ENCODE data around the gene FASTK. TPM values are rescaled to one million over a fixed set of nuclear protein-coding genes. Genes with fewer than 3 reads are reported as not detected.

FASTK gene
- total RNA-seq, 1 donor from 2014 or later, result 56.1 TPM

DNA sequence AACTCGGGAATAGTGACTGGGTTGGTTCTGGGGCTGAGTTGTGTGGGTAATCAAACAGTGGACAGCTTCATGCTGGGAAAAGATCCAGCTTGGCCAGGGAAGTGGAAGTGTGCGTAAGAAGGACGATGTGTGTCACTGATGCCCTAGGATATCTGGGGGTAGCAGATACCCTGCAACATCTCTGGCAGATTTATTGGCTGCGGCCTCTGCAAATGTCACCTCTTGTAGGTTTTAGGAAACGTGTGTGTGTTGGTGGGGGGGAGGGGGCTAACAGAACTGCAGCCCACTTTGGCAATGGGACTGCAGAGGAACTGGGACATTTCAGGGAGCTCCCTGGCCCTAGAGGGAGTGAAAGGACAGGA, 4.7 kb upstream of the FASTK start:
- Mint-ChIP-seq H3K9me3 (ENCODE audit: unreplicated experiment) (no peaks in the 10 kb centered on the region), H3K27me3 (ENCODE audit: low read depth, unreplicated experiment) (no peaks in the 10 kb centered on the region), H3K4me1 (ENCODE audit: low read depth, unreplicated experiment) (peaks cover 30% of the 10 kb centered on the region), H3K27ac (ENCODE audit: unreplicated experiment) (peak overlapping the region; percentile 70), H3K36me3 (ENCODE audit: low read depth, unreplicated experiment) (no peaks in the 10 kb centered on the region), H3K4me3 (ENCODE audit: unreplicated experiment) (peak overlapping the region; percentile 86)
- Histone ChIP-seq H3K4me3 (ENCODE audit: insufficient read depth, low read depth, low read length) (peak overlapping the region; percentile 47), H2AFZ (ENCODE audit: low read depth, low read length) (no peak overlapping the region), H3K9ac (ENCODE audit: low read length) (no peak overlapping the region), H3K36me3 (ENCODE audit: insufficient read depth, low read length) (no peaks in the 10 kb centered on the region), H3K79me2 (ENCODE audit: insufficient read depth, low read length) (peaks cover 52% of the 10 kb centered on the region), H3K9me3 (ENCODE audit: insufficient read depth, low read depth, low read length) (no peaks in the 10 kb centered on the region), H3K27me3 (ENCODE audit: insufficient read depth, low read length) (no peaks in the 10 kb centered on the region), H3K4me1 (ENCODE audit: insufficient read depth, low read length) (peaks cover 51% of the 10 kb centered on the region), H4K20me1 (ENCODE audit: insufficient read depth, low read length) (peaks cover 33% of the 10 kb centered on the region), H3K27ac (ENCODE audit: low read depth, low read length) (no peak overlapping the region), H3K4me2 (ENCODE audit: low read length) (peak overlapping the region; percentile 86)
- DNase-seq (ENCODE audit: low read depth) (no peak), FAIRE-seq (no peak)
- no peak for TF ChIP-seq CTCF (IDR thresholded peaks at IDR 0.05; ENCODE audit: insufficient read depth, low read depth, low read length)
- TF ChIP-seq EZH2 (IDR thresholded peaks at IDR 0.05; ENCODE audit: insufficient read depth, low read length), result no peak

DNA sequence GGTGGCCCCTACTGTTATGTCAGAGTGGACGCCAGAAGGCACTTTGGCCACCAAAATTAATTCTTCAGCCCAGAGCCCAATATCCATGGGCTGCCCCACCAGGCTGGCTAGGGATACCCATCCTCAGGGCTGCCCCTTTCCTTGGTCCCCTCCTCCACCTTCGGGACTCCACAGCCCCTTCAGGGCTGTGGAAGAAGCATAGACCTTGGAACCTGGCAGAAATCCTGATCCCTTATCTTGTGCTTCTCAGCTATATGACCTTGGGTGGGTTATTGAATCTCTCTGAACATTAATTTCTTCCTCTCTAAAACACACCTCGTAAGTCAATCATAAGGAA, 3.2 kb upstream of the FASTK start:
- H3K36me3 Mint-ChIP-seq (ENCODE audit: low read depth, unreplicated experiment), result no peaks in the 10 kb centered on the region
- FAIRE-seq (no peak), DNase-seq (ENCODE audit: low read depth) (no peak)
- peaks cover 29% of the 10 kb centered on the region for H4K20me1 ChIP-seq (ENCODE audit: insufficient read depth, low read length)
- TF ChIP-seq CTCF (IDR thresholded peaks at IDR 0.05; ENCODE audit: insufficient read depth, low read depth, low read length) (no peak), EZH2 (IDR thresholded peaks at IDR 0.05; ENCODE audit: insufficient read depth, low read length) (no peak)
- H3K36me3 ChIP-seq (ENCODE audit: insufficient read depth, low read length), result no peaks in the 10 kb centered on the region
- no peak overlapping the region for H3K27ac Mint-ChIP-seq (ENCODE audit: unreplicated experiment)
- H3K27me3 Mint-ChIP-seq (ENCODE audit: low read depth, unreplicated experiment), result no peaks in the 10 kb centered on the region
- no peak overlapping the region for H3K27ac ChIP-seq (ENCODE audit: low read depth, low read length)
- no peaks in the 10 kb centered on the region for H3K27me3 ChIP-seq (ENCODE audit: insufficient read depth, low read length)
- peak overlapping the region; percentile 95 for H3K9ac ChIP-seq (ENCODE audit: low read length)
- H3K9me3 ChIP-seq (ENCODE audit: insufficient read depth, low read depth, low read length), result no peaks in the 10 kb centered on the region
- peaks cover 52% of the 10 kb centered on the region for H3K79me2 ChIP-seq (ENCODE audit: insufficient read depth, low read length)
- peak overlapping the region; percentile 86 for H2AFZ ChIP-seq (ENCODE audit: low read depth, low read length)
- H3K4me1 ChIP-seq (ENCODE audit: insufficient read depth, low read length), result peaks cover 50% of the 10 kb centered on the region
- H3K9me3 Mint-ChIP-seq (ENCODE audit: unreplicated experiment), result no peaks in the 10 kb centered on the region
- peak overlapping the region; percentile 62 for H3K4me3 ChIP-seq (ENCODE audit: insufficient read depth, low read depth, low read length)
- peak overlapping the region; percentile 87 for H3K4me2 ChIP-seq (ENCODE audit: low read length)
- H3K4me3 Mint-ChIP-seq (ENCODE audit: unreplicated experiment), result peak overlapping the region; percentile 76
- peaks cover 20% of the 10 kb centered on the region for H3K4me1 Mint-ChIP-seq (ENCODE audit: low read depth, unreplicated experiment)

GRCh38 chr7:151083071-151083823, 2.6 kb upstream of the FASTK start, which contains the start of gene TMUB1:
Gene TMUB1 (minus strand): TSS chr7:151083493. CDS start chr7:151082563, 930 bp downstream.
- Histone ChIP-seq H3K36me3 (ENCODE audit: insufficient read depth, low read length) (no peaks in the 10 kb centered on the region), H2AFZ (ENCODE audit: low read depth, low read length) (peak within 1 kb of the TSS; percentile 86), H3K27me3 (ENCODE audit: insufficient read depth, low read length) (no peaks in the 10 kb centered on the region), H3K79me2 (ENCODE audit: insufficient read depth, low read length) (peaks cover 52% of the 10 kb centered on the region), H3K4me2 (ENCODE audit: low read length) (peak within 1 kb of the TSS; percentile 87), H3K4me3 (ENCODE audit: insufficient read depth, low read depth, low read length) (peak within 1 kb of the TSS; percentile 62), H3K9ac (ENCODE audit: low read length) (peak within 1 kb of the TSS; percentile 95), H3K4me1 (ENCODE audit: insufficient read depth, low read length) (peaks cover 47% of the 10 kb centered on the region), H4K20me1 (ENCODE audit: insufficient read depth, low read length) (peaks cover 29% of the 10 kb centered on the region), H3K27ac (ENCODE audit: low read depth, low read length) (peak within 1 kb of the TSS; percentile 58), H3K9me3 (ENCODE audit: insufficient read depth, low read depth, low read length) (no peaks in the 10 kb centered on the region)
- no peak for FAIRE-seq
- peak within 1 kb of the TSS; percentile 88 for H3K4me3 Mint-ChIP-seq (ENCODE audit: unreplicated experiment)
- no peaks in the 10 kb centered on the region for H3K27me3 Mint-ChIP-seq (ENCODE audit: low read depth, unreplicated experiment)
- H3K4me1 Mint-ChIP-seq (ENCODE audit: low read depth, unreplicated experiment), result peaks cover 20% of the 10 kb centered on the region
- H3K27ac Mint-ChIP-seq (ENCODE audit: unreplicated experiment), result peak within 1 kb of the TSS; percentile 79
- no peak for DNase-seq (ENCODE audit: low read depth)
- no peaks in the 10 kb centered on the region for H3K9me3 Mint-ChIP-seq (ENCODE audit: unreplicated experiment)
- H3K36me3 Mint-ChIP-seq (ENCODE audit: low read depth, unreplicated experiment), result peaks cover under 1% of the 10 kb centered on the region
- TF ChIP-seq CTCF (IDR thresholded peaks at IDR 0.05; ENCODE audit: insufficient read depth, low read depth, low read length) (no peak), EZH2 (IDR thresholded peaks at IDR 0.05; ENCODE audit: insufficient read depth, low read length) (no peak)

All from astrocyte (in vitro differentiated cells and primary cell).